ENCODE measurements around the gene SSR4. TPM values are rescaled to one million over a fixed set of nuclear protein-coding genes. Genes with fewer than 3 reads are reported as not detected.

The SSR4 gene
- total and polyA plus RNA-seq, 2 of the 8 experiments (the other 6 are each of a cell fraction or from before 2014, with no cell fraction given) = 168 to 642 TPM

DNA sequence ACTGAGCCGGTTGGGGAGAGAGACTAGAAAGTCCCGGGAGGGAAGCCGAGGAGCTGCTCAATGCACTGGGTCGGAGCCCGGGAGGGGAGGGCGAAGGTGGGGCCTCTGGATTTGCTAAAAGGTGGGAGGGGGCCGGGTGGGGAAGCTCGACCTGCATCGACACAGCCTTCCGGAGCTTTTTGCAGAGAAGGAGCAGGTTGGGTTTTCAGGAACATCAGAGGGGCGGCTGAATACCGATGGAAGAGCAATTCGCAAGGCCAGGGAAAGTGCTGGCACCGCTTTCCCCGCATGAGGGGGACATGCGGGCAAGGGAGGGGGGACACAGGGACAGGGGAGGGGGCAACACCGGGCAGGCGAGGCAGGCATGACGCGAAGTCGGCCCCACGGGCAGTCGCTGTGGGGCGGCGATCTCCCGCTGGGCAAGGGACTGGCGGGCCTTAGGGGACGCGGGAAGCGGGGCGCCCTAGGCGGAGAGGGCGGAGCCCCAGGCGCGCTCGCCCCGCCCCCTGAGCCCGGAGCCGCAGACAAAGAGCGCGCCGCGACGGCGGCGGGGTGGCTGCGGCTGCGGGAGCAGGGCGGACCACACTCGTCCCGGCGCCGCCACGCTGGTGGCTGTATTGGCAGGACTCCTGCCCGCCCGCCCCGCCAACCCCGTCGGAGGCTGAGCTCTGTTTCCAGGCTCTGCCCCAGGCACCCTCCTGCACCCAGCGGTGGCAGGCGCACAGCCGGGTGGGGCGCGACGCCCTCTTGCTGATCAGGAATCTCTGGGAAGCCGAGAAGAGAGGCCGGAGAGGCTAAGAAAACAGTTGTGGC is 24.3 kb downstream of the SSR4 start (continued):
- TF ChIP-seq GTF2F1 (IDR thresholded peaks at IDR 0.05; ENCODE audit: borderline replicate concordance, low read depth, low read length) = no peak

All from H1 (cell line).